Measurements from ENCODE around the gene MIPOL1. TPM values are rescaled to one million over a fixed set of nuclear protein-coding genes. Genes with fewer than 3 reads are reported as not detected.
"Not testable (repeated sequence)": the region's sequence is repeated elsewhere in the genome, so short reads cannot be mapped to it uniquely, and the experiment has no call there.

The MIPOL1 gene
- total RNA-seq, 1 donor from 2014 or later: 18.4 TPM

DNA sequence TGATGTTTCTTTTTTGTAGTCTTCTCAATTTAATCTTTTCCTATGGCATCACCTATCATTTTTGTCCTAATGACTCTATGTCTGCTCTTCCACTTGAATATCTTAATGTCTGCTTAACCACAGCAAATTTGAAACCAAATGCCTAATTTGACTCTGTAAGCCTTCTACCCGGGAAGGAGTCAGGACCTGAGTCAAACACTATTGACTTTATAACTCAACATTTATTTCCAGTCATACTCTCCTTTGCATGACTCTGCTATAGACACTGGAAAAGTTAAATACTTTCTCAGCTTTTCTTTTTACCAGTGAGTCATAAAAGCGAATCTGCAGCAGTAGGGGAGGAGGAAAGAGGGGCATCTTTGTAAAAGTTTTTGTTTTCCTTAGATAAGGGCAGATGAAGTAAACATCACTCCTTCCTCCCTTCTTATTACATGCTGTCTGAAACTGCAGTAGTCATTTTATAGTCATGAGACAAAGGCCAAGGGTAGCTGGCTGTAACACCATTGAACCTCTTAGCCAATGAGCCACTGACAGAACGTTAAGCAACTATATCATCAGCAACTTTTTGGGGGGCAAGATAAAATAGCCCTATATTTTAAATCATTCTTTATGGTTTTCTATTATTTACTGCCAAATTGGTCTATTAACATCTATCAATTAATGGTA lies 179.3 kb downstream of the MIPOL1 start:
- no peaks in the 10 kb centered on the region for H3K79me2 ChIP-seq (ENCODE audit: low read depth)
- Mint-ChIP-seq H3K4me3 (no peak overlapping the region), H3K27ac (no peak overlapping the region), H3K36me3 (no peaks in the 10 kb centered on the region), H3K4me1 (peaks cover 4% of the 10 kb centered on the region), H3K9me3 (no peaks in the 10 kb centered on the region), H3K27me3 (ENCODE audit: insufficient read depth, low read depth) (no peaks in the 10 kb centered on the region)
- H3K4me1 ChIP-seq: no peaks in the 10 kb centered on the region
- no peaks in the 10 kb centered on the region for H3K9me3 ChIP-seq (ENCODE audit: low read depth)
- H2AFZ ChIP-seq (replicated peaks): no peak overlapping the region
- no peak overlapping the region for H3K9ac ChIP-seq
- no peaks in the 10 kb centered on the region for H3F3A ChIP-seq (ENCODE audit: low read depth)
- no peak overlapping the region for H3K27ac ChIP-seq
- no peak overlapping the region for H3K4me3 ChIP-seq
- H3K27me3 ChIP-seq: no peaks in the 10 kb centered on the region
- TF ChIP-seq EZH2phosphoT487 (IDR thresholded peaks at IDR 0.05) (no peak), EZH2 (IDR thresholded peaks at IDR 0.05) (no peak)
- TF ChIP-seq, protein P1, sequence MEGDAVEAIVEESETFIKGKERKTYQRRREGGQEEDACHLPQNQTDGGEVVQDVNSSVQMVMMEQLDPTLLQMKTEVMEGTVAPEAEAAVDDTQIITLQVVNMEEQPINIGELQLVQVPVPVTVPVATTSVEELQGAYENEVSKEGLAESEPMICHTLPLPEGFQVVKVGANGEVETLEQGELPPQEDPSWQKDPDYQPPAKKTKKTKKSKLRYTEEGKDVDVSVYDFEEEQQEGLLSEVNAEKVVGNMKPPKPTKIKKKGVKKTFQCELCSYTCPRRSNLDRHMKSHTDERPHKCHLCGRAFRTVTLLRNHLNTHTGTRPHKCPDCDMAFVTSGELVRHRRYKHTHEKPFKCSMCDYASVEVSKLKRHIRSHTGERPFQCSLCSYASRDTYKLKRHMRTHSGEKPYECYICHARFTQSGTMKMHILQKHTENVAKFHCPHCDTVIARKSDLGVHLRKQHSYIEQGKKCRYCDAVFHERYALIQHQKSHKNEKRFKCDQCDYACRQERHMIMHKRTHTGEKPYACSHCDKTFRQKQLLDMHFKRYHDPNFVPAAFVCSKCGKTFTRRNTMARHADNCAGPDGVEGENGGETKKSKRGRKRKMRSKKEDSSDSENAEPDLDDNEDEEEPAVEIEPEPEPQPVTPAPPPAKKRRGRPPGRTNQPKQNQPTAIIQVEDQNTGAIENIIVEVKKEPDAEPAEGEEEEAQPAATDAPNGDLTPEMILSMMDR (IDR thresholded peaks at IDR 0.05): no peak
- H3K4me2 ChIP-seq: no peak overlapping the region
- H3K36me3 ChIP-seq: no peaks in the 10 kb centered on the region
- no peak for DNase-seq (ENCODE audit: low spot score)
- H4K20me1 ChIP-seq (ENCODE audit: low read depth): no peaks in the 10 kb centered on the region

DNA sequence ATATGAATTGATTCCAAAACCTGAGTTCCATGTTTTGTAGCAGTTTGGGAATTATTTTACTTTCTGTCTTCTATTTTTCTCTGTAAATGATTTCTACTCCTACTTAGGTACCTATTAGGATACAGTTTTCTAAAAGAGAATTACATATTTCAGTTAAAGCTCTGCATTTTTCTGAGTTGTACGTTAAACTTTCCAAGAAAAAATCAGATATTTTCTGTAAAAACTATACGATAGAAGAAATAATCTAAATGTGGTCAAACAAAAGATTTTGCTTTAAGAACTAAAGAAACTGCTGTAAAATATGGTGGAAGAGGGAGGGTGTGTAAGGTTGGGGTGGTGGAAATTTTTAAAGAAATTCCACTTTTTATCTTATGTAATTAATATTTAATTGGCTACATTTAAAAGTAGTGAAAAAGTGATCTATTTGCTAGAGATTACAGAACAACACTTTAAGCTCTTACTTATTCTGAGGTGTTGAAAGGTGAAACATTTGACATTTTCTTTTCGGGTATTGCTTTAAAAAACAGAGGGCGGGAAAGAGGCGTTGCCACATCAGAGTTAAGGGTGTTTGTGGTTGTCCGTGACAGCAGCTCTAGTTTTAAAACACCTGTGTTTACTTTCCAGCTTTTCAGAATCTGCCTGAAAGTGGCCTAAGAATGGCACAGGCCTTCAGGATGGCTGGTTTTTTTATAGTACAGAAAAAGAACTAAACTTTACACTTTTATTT lies 187.3 kb downstream of the MIPOL1 start:
- no peaks in the 10 kb centered on the region for H4K20me1 ChIP-seq (ENCODE audit: low read depth)
- H3K4me3 ChIP-seq: no peak overlapping the region
- DNase-seq (ENCODE audit: low spot score): no peak
- H3K27ac ChIP-seq: peak overlapping the region; percentile 7
- no peaks in the 10 kb centered on the region for H3K36me3 ChIP-seq
- H3K36me3 Mint-ChIP-seq: no peaks in the 10 kb centered on the region
- no peak overlapping the region for H3K9ac ChIP-seq
- no peaks in the 10 kb centered on the region for H3F3A ChIP-seq (ENCODE audit: low read depth)
- H3K27me3 ChIP-seq: no peaks in the 10 kb centered on the region
- no peaks in the 10 kb centered on the region for H3K27me3 Mint-ChIP-seq (ENCODE audit: insufficient read depth, low read depth)
- H3K4me1 ChIP-seq: peaks cover 8% of the 10 kb centered on the region
- no peak overlapping the region for H2AFZ ChIP-seq (replicated peaks)
- no peak overlapping the region for H3K27ac Mint-ChIP-seq
- no peaks in the 10 kb centered on the region for H3K9me3 Mint-ChIP-seq
- no peak overlapping the region for H3K4me3 Mint-ChIP-seq
- no peaks in the 10 kb centered on the region for H3K9me3 ChIP-seq (ENCODE audit: low read depth)
- H3K4me1 Mint-ChIP-seq: peaks cover 2% of the 10 kb centered on the region
- TF ChIP-seq EZH2phosphoT487 (IDR thresholded peaks at IDR 0.05): no peak
- TF ChIP-seq EZH2 (IDR thresholded peaks at IDR 0.05): no peak
- TF ChIP-seq, protein P1 (IDR thresholded peaks at IDR 0.05): no peak
- H3K4me2 ChIP-seq: no peak overlapping the region
- H3K79me2 ChIP-seq (ENCODE audit: low read depth): no peaks in the 10 kb centered on the region

DNA sequence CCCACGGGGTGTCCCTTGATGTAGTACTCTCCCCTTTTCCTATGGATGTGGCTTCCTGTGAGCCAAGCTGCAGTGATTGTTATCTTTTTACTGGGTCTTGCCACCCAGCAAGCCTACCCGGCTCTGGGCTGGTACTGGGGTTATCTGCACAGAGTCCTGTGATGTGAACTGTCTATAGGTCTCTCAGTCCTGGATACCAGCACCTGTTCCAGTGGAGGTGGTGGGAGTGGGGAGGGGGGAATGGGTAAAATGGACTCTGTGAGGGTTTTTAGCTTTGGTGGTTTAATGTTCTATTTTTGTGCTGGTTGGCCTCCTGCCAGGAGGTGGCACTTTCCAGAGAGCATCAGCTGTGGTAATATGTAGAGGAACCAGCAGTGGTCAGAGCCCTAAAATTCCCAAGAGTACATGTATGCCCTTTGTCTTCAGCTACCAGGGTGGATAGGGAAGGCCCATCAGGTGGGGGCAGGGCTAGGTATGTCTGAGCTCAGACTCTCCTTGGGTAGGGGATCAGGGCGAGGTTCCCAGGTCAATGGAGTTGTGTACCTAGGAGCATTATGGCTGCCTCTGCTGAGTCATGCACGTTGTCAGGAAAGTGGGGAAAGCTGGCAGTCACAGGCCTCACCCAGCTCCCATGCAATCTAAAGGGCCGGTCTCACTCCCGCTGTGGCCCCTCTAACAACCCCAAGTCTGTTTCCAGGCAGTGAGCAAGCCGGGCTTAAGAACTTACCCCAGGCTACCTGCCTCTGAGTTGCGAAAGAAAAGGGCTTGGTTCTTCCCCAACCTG lies 199.6 kb downstream of the MIPOL1 start:
- H3F3A ChIP-seq (ENCODE audit: low read depth); H3K4me1 ChIP-seq; H3K27ac Mint-ChIP-seq; H3K36me3 ChIP-seq; H3K27me3 Mint-ChIP-seq (ENCODE audit: insufficient read depth, low read depth); H3K9ac ChIP-seq; H3K4me2 ChIP-seq; H3K79me2 ChIP-seq (ENCODE audit: low read depth); H3K4me3 Mint-ChIP-seq; H3K4me3 ChIP-seq; DNase-seq (ENCODE audit: low spot score); H4K20me1 ChIP-seq (ENCODE audit: low read depth); H3K4me1 Mint-ChIP-seq; H3K36me3 Mint-ChIP-seq; H3K27ac ChIP-seq; H2AFZ ChIP-seq (replicated peaks); H3K27me3 ChIP-seq: not testable (repeated sequence)
- peaks cover 14% of the 10 kb centered on the region for H3K9me3 ChIP-seq (ENCODE audit: low read depth)
- peaks cover 17% of the 10 kb centered on the region for H3K9me3 Mint-ChIP-seq
